A673 (cell line): ENCODE measurements around the gene SP7.

Experiments
- CTCF ChIP-seq: fragments of 300-800, 200-600 bp; sonication (generic); conservative IDR thresholded peaks from 2 replicates; pipeline ENCODE4 v1.5.1; 2017; ENCODE audit warnings: low read depth, mild to moderate bottlenecking, antibody characterized with exemption, low read length, moderate library complexity, mixed read lengths
- EZH2 ChIP-seq: fragments of 200-600 bp; sonication (generic); IDR thresholded peaks from 2 replicates; pipeline ENCODE4 v1.6.1; 2017; ENCODE audit warnings: borderline replicate concordance, low read depth, mild to moderate bottlenecking, mixed read lengths, antibody characterized with exemption, low read length; ENCODE audit not compliant: poor library complexity, severe bottlenecking

- TF ChIP-seq CTCF (no peak), EZH2 (no peak)
Measured at GRCh38 chr12:53290661-53291060, 45.5 kb downstream of the SP7 start.
